ENCODE measurements around the gene ARHGAP21.
"Not testable (repeated sequence)": the region's sequence is repeated elsewhere in the genome, so short reads cannot be mapped to it uniquely, and the experiment has no call there.

ARHGAP21 gene

DNA sequence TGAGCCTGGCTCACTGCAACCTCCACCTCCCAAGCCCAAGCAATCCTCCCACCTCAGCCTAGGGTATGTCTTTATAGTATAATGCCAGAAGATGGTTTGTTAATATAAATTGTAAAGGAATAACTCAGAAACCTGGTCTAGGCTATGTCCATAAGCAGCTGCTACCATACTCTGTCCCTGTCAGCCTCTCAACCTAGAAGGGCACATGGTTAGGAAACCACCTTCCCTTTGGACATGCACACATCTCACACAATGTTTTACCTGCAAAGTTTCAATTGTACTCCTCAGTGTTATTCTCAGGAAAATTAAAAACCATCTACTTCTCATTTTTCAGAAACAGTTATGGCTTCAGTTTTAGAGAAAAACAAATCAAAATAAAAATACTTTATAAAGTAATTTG, 40.1 kb downstream of the ARHGAP21 start:
- no peak for DNase-seq (ENCODE audit: low read depth)

GRCh38 chr10:24681572-24682088, 42.1 kb downstream of the ARHGAP21 start:
- no peak for DNase-seq (ENCODE audit: low read depth)

GRCh38 chr10:24680647-24681524, 42.8 kb downstream of the ARHGAP21 start:
- no peak for DNase-seq (ENCODE audit: low read depth)

- DNase-seq (ENCODE audit: low read depth), result no peak
Measured at GRCh38 chr10:24678757-24679156, 44.9 kb downstream of the ARHGAP21 start.

DNA sequence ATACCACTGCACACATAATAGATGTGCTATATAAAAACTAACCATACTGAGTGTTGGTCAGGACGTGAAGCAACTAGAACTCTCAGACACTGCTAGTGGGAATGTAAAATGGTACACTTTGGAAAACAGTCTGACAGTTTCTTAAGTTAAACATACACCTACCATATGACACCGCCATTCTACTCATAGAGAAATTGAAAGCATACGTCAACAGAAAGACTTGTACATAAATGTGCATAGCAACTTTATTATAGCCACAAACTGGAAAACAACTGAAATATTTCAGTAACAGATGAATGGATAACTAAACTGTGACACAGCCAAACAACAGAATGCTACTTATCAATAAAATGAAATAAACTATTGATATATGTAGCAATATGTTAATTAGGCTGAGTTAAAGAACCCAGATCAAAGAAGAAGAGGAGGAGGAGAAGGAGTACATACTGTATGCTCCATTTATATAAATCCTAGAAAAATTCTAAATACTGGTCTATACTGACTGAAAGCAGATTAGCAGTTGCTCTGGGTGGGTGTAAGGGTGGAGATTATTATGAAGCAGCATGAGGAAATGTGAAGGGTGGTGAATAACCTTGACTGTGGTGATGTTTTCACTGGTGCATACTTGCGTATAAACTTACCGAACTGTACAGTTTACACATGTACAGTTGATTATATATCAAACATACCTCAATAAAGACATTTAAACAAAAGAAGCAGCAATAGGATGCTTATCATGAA, 48.6 kb downstream of the ARHGAP21 start:
- no peak for DNase-seq (ENCODE audit: low read depth)

- no peak for DNase-seq (ENCODE audit: low read depth)
Measured at GRCh38 chr10:24670964-24671670, 52.6 kb downstream of the ARHGAP21 start.

GRCh38 chr10:24669285-24669852, 54.3 kb downstream of the ARHGAP21 start:
- DNase-seq (ENCODE audit: low read depth), result no peak

DNA sequence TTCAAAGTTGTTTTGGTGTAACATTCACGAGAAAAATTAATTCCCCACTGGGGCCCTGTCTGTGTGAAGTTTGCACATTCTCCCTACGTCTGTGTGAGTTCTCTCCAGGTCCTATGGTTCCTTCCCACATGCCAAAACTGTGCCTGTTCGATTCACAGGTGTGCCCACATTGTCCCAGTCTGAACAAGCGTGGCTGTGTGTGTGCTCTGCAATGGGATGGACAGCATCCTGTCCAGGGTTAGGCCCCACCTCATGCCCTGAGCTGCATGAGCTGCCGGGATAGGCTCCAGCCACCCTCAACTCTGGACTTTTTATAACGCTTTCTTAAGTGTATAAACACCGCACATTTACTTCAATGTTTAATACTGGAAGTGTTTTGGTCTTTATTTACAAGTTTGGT, 55.4 kb downstream of the ARHGAP21 start:
- no peak for DNase-seq (ENCODE audit: low read depth)

DNA sequence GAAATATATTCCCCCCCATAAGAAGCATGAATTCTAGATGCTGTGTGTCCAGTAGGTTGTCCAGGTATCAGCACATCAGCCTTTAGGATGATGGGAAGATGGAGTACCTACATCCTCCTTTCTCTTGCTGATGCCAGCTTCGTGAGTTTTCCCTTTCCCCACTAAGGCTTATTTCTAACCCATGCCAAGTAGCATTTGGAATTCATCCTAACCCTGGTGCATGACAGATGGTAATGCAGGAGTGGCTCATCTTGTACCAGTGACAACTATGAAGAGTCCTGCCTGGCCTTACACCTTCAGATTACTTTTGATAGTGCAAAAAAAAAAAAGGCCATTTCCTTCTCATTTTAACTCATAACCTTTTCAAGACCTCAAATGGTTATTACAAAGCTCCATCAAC, 58.7 kb downstream of the ARHGAP21 start:
- no peak for DNase-seq (ENCODE audit: low read depth)

DNA sequence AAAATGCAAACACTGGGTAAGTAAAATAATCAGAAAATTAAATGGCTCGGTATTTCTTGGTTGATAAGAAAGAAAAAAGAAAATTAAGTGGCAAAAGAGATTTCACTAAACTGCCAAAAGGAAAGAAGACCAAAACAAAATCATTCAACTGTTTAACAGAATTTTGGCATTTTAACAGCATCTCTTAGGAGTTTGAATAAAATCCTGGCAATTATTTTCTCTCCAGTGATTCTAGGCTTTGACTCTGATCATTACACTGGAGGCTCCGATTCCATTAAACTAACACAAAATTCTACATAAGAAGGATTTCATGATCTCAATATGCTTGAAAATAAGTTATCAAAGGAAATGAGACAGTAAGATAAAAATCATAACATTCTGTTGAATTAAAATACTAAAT, 62.3 kb downstream of the ARHGAP21 start:
- no peak for DNase-seq (ENCODE audit: low read depth)

DNA sequence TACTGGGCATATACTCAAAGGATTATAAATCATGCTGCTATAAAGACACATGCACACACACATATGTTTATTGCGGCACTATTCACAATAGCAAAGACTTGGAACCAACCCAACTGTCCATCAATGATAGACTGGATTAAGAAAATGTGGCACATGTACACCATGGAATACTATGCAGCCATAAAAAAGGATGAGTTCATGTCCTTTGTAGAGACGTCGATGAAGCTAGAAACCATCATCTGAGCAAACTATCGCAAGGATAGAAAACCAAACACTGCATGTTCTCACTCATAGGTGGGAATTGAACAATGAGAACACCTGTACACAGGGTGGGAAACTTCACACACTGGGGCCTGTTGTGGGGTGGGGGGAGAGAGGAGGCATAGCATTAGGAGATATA, 65.4 kb downstream of the ARHGAP21 start:
- DNase-seq (ENCODE audit: low read depth), result not testable (repeated sequence)

DNA sequence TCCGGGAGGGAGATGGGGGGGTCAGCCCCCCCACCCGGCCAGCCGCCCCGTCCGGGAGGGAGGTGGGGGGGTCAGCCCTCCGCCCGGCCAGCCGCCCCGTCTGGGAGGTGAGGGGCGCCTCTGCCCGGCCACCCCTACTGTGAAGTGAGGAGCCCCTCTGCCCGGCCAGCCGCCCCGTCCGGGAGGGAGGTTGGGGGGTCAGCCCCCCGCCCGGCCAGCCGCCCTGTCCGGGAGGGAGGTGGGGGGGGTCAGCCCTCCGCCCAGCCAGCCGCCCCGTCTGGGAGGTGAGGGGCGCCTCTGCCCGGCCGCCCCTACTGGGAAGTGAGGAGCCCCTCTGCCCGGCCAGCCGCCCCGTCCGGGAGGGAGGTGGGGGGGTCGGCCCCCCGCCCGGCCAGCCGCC, 67.4 kb downstream of the ARHGAP21 start:
- not testable (repeated sequence) for DNase-seq (ENCODE audit: low read depth)

GRCh38 chr10:24652381-24652957, 71.2 kb downstream of the ARHGAP21 start:
- no peak for DNase-seq (ENCODE audit: low read depth)

DNA sequence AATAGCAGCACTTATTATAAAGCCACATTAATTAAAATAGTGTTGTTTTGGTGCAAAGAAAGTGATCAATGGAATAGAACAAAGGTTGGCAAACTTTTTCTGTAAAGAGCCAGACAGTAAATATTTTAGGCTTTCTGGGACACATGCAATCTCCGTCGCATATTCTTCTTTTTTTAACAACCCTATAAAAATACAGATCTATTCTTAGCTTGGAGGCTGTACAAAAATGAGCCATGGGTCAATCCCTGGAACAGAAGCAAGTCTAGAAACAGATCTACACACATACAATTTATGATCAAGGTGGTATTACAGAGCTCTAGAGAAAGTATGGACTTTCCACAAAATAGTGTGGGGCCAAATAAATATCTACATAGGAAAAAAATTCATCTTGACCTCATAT, 71.8 kb downstream of the ARHGAP21 start:
- no peak for DNase-seq (ENCODE audit: low read depth)

DNA sequence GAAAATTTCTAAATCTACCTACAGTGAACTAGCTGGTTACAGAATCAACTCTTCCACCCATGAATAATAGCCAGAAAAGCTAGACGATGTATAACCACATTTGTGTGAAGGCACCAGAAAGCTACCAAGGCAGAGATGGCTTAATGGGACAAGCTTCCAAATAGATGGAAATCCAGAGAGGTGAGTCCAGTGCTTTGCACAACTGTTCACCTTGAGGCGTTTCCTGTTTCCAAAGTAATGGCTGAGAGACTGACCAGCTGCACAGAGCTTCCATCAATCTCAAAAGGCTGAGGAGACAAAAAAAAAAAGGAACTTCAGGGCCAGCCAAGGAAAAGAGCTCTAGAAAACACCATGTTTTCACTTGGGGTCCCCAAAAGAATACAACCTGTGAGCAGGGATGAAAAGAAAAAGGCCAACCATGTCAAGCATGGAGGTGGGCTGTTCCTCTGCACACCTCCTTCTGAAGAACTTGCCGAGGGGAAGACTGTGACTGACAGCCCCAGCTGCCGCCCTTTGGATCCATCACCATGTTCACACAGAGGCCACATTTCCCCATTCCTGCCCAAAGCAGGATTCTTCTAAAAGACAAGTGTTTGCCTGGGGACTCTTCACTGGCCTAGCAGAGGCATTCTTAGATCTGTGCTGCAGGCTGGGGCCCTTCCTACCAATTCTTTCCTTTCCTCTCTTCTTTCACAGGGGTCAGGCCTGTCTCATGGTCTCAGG, 72.9 kb downstream of the ARHGAP21 start:
- no peak for DNase-seq (ENCODE audit: low read depth)

GRCh38 chr10:24645784-24646183, 77.9 kb downstream of the ARHGAP21 start:
- no peak for DNase-seq (ENCODE audit: low read depth)

DNA sequence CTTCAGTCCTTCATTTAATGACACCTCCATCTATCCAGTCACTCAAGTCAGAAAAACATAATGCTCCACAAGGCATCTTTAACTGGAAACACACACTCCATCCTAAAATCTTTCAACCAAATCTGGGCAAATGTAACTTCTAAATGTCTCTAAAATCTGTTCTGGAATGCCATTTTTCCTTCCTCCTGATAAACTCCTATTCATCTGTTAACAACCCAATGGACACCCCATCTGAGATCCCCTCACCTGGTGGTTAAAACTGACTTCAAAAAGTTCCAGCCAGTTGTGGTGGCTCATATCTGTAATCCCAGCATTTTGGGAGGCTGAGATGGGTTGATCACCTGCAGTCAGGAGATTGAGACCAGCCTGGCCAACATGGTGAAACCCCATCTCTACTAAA, 78.7 kb downstream of the ARHGAP21 start:
- DNase-seq (ENCODE audit: low read depth), result no peak

GRCh38 chr10:24643679-24644209, 79.9 kb downstream of the ARHGAP21 start:
- DNase-seq (ENCODE audit: low read depth), result no peak

GRCh38 chr10:24642921-24643678, 80.6 kb downstream of the ARHGAP21 start:
- no peak for DNase-seq (ENCODE audit: low read depth)

GRCh38 chr10:24639124-24639523, 84.6 kb downstream of the ARHGAP21 start:
- DNase-seq (ENCODE audit: low read depth), result no peak
